Keratinocyte (primary cell): ENCODE results near the gene JPT1. TPM values are rescaled to one million over a fixed set of nuclear protein-coding genes. Genes with fewer than 3 reads are reported as not detected.

Experiments
- DNase-seq: peaks from one replicate; pipeline ENCODE4 v3.0.0-alpha.2; 2011; ENCODE audit warnings: low read depth, missing footprints, low spot score
- FAIRE-seq: peaks from 2 replicates; lab custom pipeline; 2011; peaks lifted over from hg19 to GRCh38; lab: Jason Lieb, UNC
- H2AFZ ChIP-seq: 2 replicates; pipeline ENCODE4 v1.6.0; 2012; ENCODE audit warnings: low read length, control low read depth, inconsistent platforms; ENCODE audit not compliant: control insufficient read depth
- H3K27ac ChIP-seq: 2 replicates; pipeline ENCODE4 v1.5.1; 2011; ENCODE audit warnings: low read length; ENCODE audit not compliant: control insufficient read depth, insufficient read depth
- H3K27me3 ChIP-seq: 3 replicates; pipeline ENCODE4 v1.6.0; 2011; ENCODE audit warnings: low read length; ENCODE audit not compliant: control insufficient read depth, insufficient read depth; ENCODE audit errors: extremely low read depth
- H3K36me3 ChIP-seq, 2 experiments: 2 replicates in 1 of 2; 3 replicates in 1 of 2; pipeline ENCODE4 v1.5.1; 2011; ENCODE audit warnings: low read length in 2 of 2, mild to moderate bottlenecking in 1 of 2; ENCODE audit not compliant: control insufficient read depth in 2 of 2, insufficient read depth in 2 of 2; ENCODE audit errors: extremely low read depth in 1 of 2
- H3K4me1 ChIP-seq: 3 replicates; pipeline ENCODE4 v1.5.1; 2011; ENCODE audit warnings: low read length; ENCODE audit not compliant: control insufficient read depth, insufficient read depth; ENCODE audit errors: extremely low read depth
- H3K4me2 ChIP-seq: 3 replicates; pipeline ENCODE4 v1.6.0; 2011; ENCODE audit warnings: low read depth, low read length; ENCODE audit not compliant: control insufficient read depth, insufficient read depth; ENCODE audit errors: extremely low read depth
- H3K4me3 ChIP-seq, 3 experiments: fragments of 200-600 bp in 1 of 3; sonication (generic) in 1 of 3; 2 replicates in 2 of 3; 3 replicates in 1 of 3; pipeline ENCODE4 v1.5.1; 2011 to 2016; ENCODE audit warnings: low read length in 3 of 3, mild to moderate bottlenecking in 3 of 3, control low read depth in 2 of 3, inconsistent platforms in 1 of 3, low read depth in 1 of 3, mixed read lengths in 1 of 3, mixed run types in 1 of 3, moderate library complexity in 1 of 3; ENCODE audit not compliant: control insufficient read depth in 2 of 3, insufficient read depth in 2 of 3; ENCODE audit errors: extremely low read depth in 1 of 3
- H3K79me2 ChIP-seq: 2 replicates; pipeline ENCODE4 v1.6.0; 2012; ENCODE audit warnings: low read length; ENCODE audit not compliant: control insufficient read depth, insufficient read depth
- H3K9ac ChIP-seq: 3 replicates; pipeline ENCODE4 v1.6.0; 2011; ENCODE audit warnings: low read length; ENCODE audit not compliant: control insufficient read depth, insufficient read depth; ENCODE audit errors: extremely low read depth
- H3K9me1 ChIP-seq: 3 replicates; pipeline ENCODE4 v1.6.0; 2011; ENCODE audit warnings: low read length; ENCODE audit not compliant: control insufficient read depth, insufficient read depth; ENCODE audit errors: extremely low read depth
- H3K9me3 ChIP-seq: 2 replicates; pipeline ENCODE4 v1.5.1; 2012; ENCODE audit warnings: low read depth, low read length; ENCODE audit not compliant: control insufficient read depth
- H4K20me1 ChIP-seq: 3 replicates; pipeline ENCODE4 v1.6.0; 2011; ENCODE audit warnings: low read length; ENCODE audit not compliant: control insufficient read depth, insufficient read depth; ENCODE audit errors: extremely low read depth
- CTCF ChIP-seq, 3 experiments: IDR thresholded peaks in 1 of 3; conservative IDR thresholded peaks in 1 of 3; optimal IDR thresholded peaks in 1 of 3; 2 replicates in 2 of 3; 3 replicates in 1 of 3; pipeline versions ENCODE3 to v1.5.1; 2011; ENCODE audit warnings: low read length in 3 of 3, mild to moderate bottlenecking in 3 of 3, moderate library complexity in 2 of 3, control low read depth in 1 of 3, inconsistent platforms in 1 of 3; ENCODE audit not compliant: insufficient read depth in 2 of 3; ENCODE audit errors: extremely low read depth in 1 of 3
- EZH2 ChIP-seq: IDR thresholded peaks from one replicate; pipeline ENCODE4 v1.6.1; 2012; ENCODE audit warnings: inconsistent platforms, mild to moderate bottlenecking, low read length, moderate library complexity
- dilution Hi-C: fragments of 300-500 bp; cut with MboI; formaldehyde crosslinking; loops from one replicate; pipeline ENCODE4 v1.7.0; 2020; ENCODE audit warnings: low sequenced_read_pairs; ENCODE audit not compliant: extremely low pct_ligation_motif_present
- polyA plus RNA-seq, 5 experiments: library from polyadenylated mRNA; depleted of rRNA in 3 of 5; stranded (reverse) in 3 of 5; stranded (forward) in 1 of 5; unstranded in 1 of 5; fragments of >200 nt; gene quantifications; 1 replicate in 1 of 5; 2 replicates in 3 of 5; 3 replicates in 1 of 5; pipeline versions ENCODE4 v1.2.1 to v1.2.3, GENCODE V29; 2011 to 2012; ENCODE audit warnings: missing spikeins in 2 of 5, low read depth in 1 of 5, low replicate concordance in 1 of 5

JPT1 gene
- polyA plus RNA-seq, 1 donor (not counting 4 experiments of a cell fraction or from before 2014, with no cell fraction given), result 142 TPM

GRCh38 chr17:75116737-75117136 lies 37.6 kb downstream of the JPT1 start:
- H4K20me1 ChIP-seq, result no peaks in the 10 kb centered on the region
- dilution Hi-C loops, result no loop called here
- no peaks in the 10 kb centered on the region for H3K79me2 ChIP-seq

GRCh38 chr17:75115555-75115954 lies 38.8 kb downstream of the JPT1 start:
- peaks cover 17% of the 10 kb centered on the region for H3K4me1 ChIP-seq
- dilution Hi-C loops, result no loop called here
- no peaks in the 10 kb centered on the region for H3K27me3 ChIP-seq
- H2AFZ ChIP-seq, result no peak overlapping the region
- DNase-seq, result no peak
- H3K79me2 ChIP-seq, result no peaks in the 10 kb centered on the region
- peaks cover 0 to 4% of the 10 kb centered on the region in 2 experiments for H3K36me3 ChIP-seq
- H3K27ac ChIP-seq, result no peak overlapping the region
- no peaks in the 10 kb centered on the region for H3K9me3 ChIP-seq
- TF ChIP-seq EZH2 (no peak), CTCF (optimal IDR thresholded peaks at IDR 0.05 in 1 of 3, IDR thresholded peaks at IDR 0.05 in 1 of 3, conservative IDR thresholded peaks at IDR 0.05 in 1 of 3; ENCODE audit: extremely low read depth in 1 of 3, insufficient read depth in 2 of 3, low read length in 3 of 3) (no peak)
- no peak for FAIRE-seq
- H3K9ac ChIP-seq, result no peak overlapping the region
- no peak overlapping the region for H3K4me3 ChIP-seq
- H4K20me1 ChIP-seq, result no peaks in the 10 kb centered on the region
- H3K9me1 ChIP-seq, result no peaks in the 10 kb centered on the region
- H3K4me2 ChIP-seq, result no peak overlapping the region

More at GRCh38 chr17:75116737-75117136, 37.6 kb downstream of the JPT1 start:
- DNase-seq (no peak), FAIRE-seq (no peak)
- H3K4me3 ChIP-seq, result no peak overlapping the region
- H3K9me1 ChIP-seq, result no peaks in the 10 kb centered on the region
- TF ChIP-seq CTCF (optimal IDR thresholded peaks at IDR 0.05 in 1 of 3, IDR thresholded peaks at IDR 0.05 in 1 of 3, conservative IDR thresholded peaks at IDR 0.05 in 1 of 3; ENCODE audit: extremely low read depth in 1 of 3, insufficient read depth in 2 of 3, low read length in 3 of 3), result no peak
- TF ChIP-seq EZH2, result no peak
- no peak overlapping the region for H3K4me2 ChIP-seq
- H3K36me3 ChIP-seq, result peaks cover 0 to 10% of the 10 kb centered on the region in 2 experiments
- H3K9ac ChIP-seq, result no peak overlapping the region
- H3K27me3 ChIP-seq, result no peaks in the 10 kb centered on the region
- H2AFZ ChIP-seq, result no peak overlapping the region
- H3K4me1 ChIP-seq, result peaks cover 17% of the 10 kb centered on the region
- H3K9me3 ChIP-seq, result no peaks in the 10 kb centered on the region
- H3K27ac ChIP-seq, result no peak overlapping the region
